H1 (cell line): ENCODE data around the gene OSBPL2. TPM values are rescaled to one million over a fixed set of nuclear protein-coding genes. Genes with fewer than 3 reads are reported as not detected.

Experiments
- ATF2 ChIP-seq: IDR thresholded peaks from 2 replicates; pipeline ENCODE4 v1.6.1; 2012; ENCODE audit warnings: low read length, inconsistent platforms
- CHD1 ChIP-seq: IDR thresholded peaks from 2 replicates; pipeline ENCODE4 v1.6.1; 2012; ENCODE audit warnings: low read depth, low read length, improper control_type of control experiment
- MAX ChIP-seq: IDR thresholded peaks from 2 replicates; pipeline ENCODE4 v1.6.1; 2012; ENCODE audit warnings: inconsistent platforms
- RBBP5 ChIP-seq: IDR thresholded peaks from 2 replicates; pipeline ENCODE4 v1.7.1; 2012; ENCODE audit warnings: low read depth, mild to moderate bottlenecking, inconsistent platforms, low read length, moderate library complexity, borderline replicate concordance
- SIN3A ChIP-seq, 2 experiments: IDR thresholded peaks in 1 of 2; conservative IDR thresholded peaks in 1 of 2; 2 replicates each; pipeline ENCODE4 v1.6.1; 2011 to 2012; ENCODE audit warnings: low read length in 2 of 2, improper control_type of control experiment in 1 of 2, low read depth in 1 of 2, mild to moderate bottlenecking in 1 of 2
- SRF ChIP-seq: IDR thresholded peaks from 2 replicates; pipeline ENCODE4 v1.6.1; 2011; ENCODE audit warnings: mild to moderate bottlenecking, low read depth, low read length, moderate library complexity
- polyA plus RNA-seq, 7 experiments: library from polyadenylated mRNA; depleted of rRNA in 3 of 7; stranded (reverse) in 5 of 7; unstranded in 2 of 7; fragments of >200 nt in 5 of 7; fragments of 200-250 nt in 2 of 7; gene quantifications; 1 replicate in 5 of 7; 2 replicates in 1 of 7; 4 replicates in 1 of 7; pipeline versions ENCODE4 v1.2.1 to v1.2.3, GENCODE V29; 2011 to 2013; ENCODE audit warnings: missing spikeins in 2 of 7, mixed read lengths in 2 of 7
- total RNA-seq: library from RNA; stranded (reverse); fragmentation: NEBNext Ultra II Directional; extraction: Animal tissue kit (Norgen Biotek cat#: 25700); gene quantifications from 2 replicates; pipeline ENCODE4 v1.2.1, GENCODE V29; 2021

OSBPL2 gene
- total and polyA plus RNA-seq, 2 of the 8 experiments (the other 6 are each of a cell fraction or from before 2014, with no cell fraction given): 11.7 to 42.4 TPM

- no peak for TF ChIP-seq ATF2
- TF ChIP-seq CHD1: no peak
- no peak for TF ChIP-seq MAX
- no peak for TF ChIP-seq SRF
- no peak for TF ChIP-seq SIN3A (conservative IDR thresholded peaks at IDR 0.05 in 1 of 2, IDR thresholded peaks at IDR 0.05 in 1 of 2; ENCODE audit: low read depth in 1 of 2, low read length in 2 of 2)
- TF ChIP-seq RBBP5: no peak
Measured at GRCh38 chr20:62299666-62300236, 61.4 kb downstream of the OSBPL2 start (continued).
